ENCODE results near the gene SLC1A5. TPM values are rescaled to one million over a fixed set of nuclear protein-coding genes. Genes with fewer than 3 reads are reported as not detected.

The SLC1A5 gene
- total RNA-seq, 1 donor from 2014 or later, result 233 TPM

DNA sequence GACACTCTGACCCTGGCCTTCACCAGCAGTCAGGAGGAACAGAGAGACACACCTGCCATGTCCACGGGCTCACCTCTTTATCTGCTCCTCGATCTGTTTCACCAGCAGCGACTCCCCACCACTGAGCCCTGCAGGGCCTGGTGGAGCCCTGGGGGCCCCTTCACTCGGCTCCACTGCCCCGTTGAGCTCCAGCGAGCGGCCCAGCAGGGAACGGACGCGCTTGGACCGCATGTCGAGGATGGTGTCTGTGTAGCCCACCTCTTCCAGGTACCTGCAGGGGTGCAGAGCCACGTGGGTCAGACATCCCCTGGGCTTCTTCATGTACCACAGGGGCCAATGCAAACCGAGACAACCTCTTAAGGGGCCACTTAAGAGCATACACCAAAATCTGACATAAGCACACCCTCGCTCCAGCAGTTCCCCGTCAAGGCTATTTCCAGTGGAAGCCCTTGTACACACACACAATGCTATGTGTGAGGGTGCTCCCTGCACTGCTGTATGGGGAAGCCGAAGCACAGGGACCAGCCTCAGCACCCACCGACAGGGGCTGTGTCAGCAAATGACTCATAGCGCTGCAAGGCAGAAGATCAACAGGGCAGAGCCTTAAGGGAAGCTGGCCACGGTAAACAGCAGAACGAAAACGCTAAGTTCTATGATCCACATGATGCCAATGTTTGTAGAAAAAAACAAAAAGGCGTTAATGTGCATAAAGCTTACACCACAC, 55.3 kb downstream of the SLC1A5 start:
- H3K36me3 ChIP-seq (ENCODE audit: insufficient read depth, low read length), result peaks cover 23% of the 10 kb centered on the region
- H3K27ac Mint-ChIP-seq (ENCODE audit: unreplicated experiment), result no peak overlapping the region
- no peaks in the 10 kb centered on the region for H3K9me3 ChIP-seq (ENCODE audit: insufficient read depth, low read depth, low read length)
- H4K20me1 ChIP-seq (ENCODE audit: insufficient read depth, low read length), result peaks cover 82% of the 10 kb centered on the region
- no peak overlapping the region for H3K4me3 ChIP-seq (ENCODE audit: insufficient read depth, low read depth, low read length)
- H3K27me3 ChIP-seq (ENCODE audit: insufficient read depth, low read length), result no peaks in the 10 kb centered on the region
- H3K4me2 ChIP-seq (ENCODE audit: low read length), result peak overlapping the region; percentile 56
- H3K4me1 ChIP-seq (ENCODE audit: insufficient read depth, low read length), result peaks cover 46% of the 10 kb centered on the region
- no peak overlapping the region for H2AFZ ChIP-seq (ENCODE audit: low read depth, low read length)
- TF ChIP-seq EZH2 (IDR thresholded peaks at IDR 0.05; ENCODE audit: insufficient read depth, low read length), result no peak
- TF ChIP-seq, protein P1, sequence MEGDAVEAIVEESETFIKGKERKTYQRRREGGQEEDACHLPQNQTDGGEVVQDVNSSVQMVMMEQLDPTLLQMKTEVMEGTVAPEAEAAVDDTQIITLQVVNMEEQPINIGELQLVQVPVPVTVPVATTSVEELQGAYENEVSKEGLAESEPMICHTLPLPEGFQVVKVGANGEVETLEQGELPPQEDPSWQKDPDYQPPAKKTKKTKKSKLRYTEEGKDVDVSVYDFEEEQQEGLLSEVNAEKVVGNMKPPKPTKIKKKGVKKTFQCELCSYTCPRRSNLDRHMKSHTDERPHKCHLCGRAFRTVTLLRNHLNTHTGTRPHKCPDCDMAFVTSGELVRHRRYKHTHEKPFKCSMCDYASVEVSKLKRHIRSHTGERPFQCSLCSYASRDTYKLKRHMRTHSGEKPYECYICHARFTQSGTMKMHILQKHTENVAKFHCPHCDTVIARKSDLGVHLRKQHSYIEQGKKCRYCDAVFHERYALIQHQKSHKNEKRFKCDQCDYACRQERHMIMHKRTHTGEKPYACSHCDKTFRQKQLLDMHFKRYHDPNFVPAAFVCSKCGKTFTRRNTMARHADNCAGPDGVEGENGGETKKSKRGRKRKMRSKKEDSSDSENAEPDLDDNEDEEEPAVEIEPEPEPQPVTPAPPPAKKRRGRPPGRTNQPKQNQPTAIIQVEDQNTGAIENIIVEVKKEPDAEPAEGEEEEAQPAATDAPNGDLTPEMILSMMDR (IDR thresholded peaks at IDR 0.05; ENCODE audit: insufficient read depth, low read depth, low read length), result no peak
- H3K36me3 Mint-ChIP-seq (ENCODE audit: low read depth, unreplicated experiment), result peaks cover 14% of the 10 kb centered on the region
- H3K9ac ChIP-seq (ENCODE audit: low read length), result peak overlapping the region; percentile 40
- H3K4me3 Mint-ChIP-seq (ENCODE audit: unreplicated experiment), result no peak overlapping the region
- FAIRE-seq, result peak; percentile 55
- H3K9me3 Mint-ChIP-seq (ENCODE audit: unreplicated experiment), result no peaks in the 10 kb centered on the region
- no peaks in the 10 kb centered on the region for H3K27me3 Mint-ChIP-seq (ENCODE audit: low read depth, unreplicated experiment)
- peak overlapping the region; percentile 72 for H3K27ac ChIP-seq (ENCODE audit: low read depth, low read length)
- peaks cover 87% of the 10 kb centered on the region for H3K79me2 ChIP-seq (ENCODE audit: insufficient read depth, low read length)
- DNase-seq (ENCODE audit: low read depth), result peak; percentile 72
- H3K4me1 Mint-ChIP-seq (ENCODE audit: low read depth, unreplicated experiment), result peaks cover 48% of the 10 kb centered on the region

DNA sequence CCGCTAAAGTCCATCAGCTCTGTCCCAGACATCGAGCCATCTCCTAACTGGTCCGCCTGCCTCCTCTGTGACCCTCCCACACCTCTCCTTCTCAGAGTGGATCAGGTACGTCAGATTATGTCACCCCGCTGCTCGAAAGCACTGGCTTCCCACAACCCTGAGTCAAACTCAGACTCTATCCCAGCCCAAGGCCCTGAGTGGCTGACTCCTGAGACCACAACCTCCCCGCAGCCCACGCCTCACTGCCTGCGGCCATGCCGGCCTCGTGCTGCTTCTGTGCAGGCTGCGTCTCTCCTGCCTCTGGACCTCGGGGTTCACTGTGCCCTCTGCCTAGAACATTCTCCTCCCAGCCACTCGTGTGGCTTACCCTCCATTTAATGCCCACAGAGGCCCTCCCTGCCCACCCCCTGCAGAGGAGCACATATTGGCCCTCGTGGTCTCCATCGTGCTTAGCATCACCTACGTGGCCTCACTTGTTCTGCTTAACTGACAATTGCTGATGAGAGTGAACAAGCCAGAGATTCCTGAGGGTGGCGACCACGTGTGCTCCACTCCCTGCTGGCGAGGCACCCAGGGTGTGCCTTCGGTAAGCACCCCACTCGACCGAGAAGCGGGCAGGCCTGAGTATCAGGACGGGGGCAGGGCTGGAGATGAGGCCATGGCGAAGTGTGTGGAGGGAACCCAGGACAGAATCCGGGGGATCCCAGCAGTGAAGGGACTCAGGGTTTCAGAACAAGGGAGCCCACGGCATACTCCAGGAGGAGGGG, 56.0 kb downstream of the SLC1A5 start:
- Mint-ChIP-seq H3K9me3 (ENCODE audit: unreplicated experiment) (no peaks in the 10 kb centered on the region), H3K4me3 (ENCODE audit: unreplicated experiment) (peak overlapping the region; percentile 55), H3K27me3 (ENCODE audit: low read depth, unreplicated experiment) (no peaks in the 10 kb centered on the region), H3K36me3 (ENCODE audit: low read depth, unreplicated experiment) (peaks cover 14% of the 10 kb centered on the region), H3K27ac (ENCODE audit: unreplicated experiment) (peak overlapping the region; percentile 92), H3K4me1 (ENCODE audit: low read depth, unreplicated experiment) (peaks cover 51% of the 10 kb centered on the region)
- Histone ChIP-seq H3K4me3 (ENCODE audit: insufficient read depth, low read depth, low read length) (no peak overlapping the region), H3K4me1 (ENCODE audit: insufficient read depth, low read length) (peaks cover 46% of the 10 kb centered on the region), H3K9me3 (ENCODE audit: insufficient read depth, low read depth, low read length) (no peaks in the 10 kb centered on the region), H3K9ac (ENCODE audit: low read length) (peak overlapping the region; percentile 65), H3K27me3 (ENCODE audit: insufficient read depth, low read length) (no peaks in the 10 kb centered on the region), H3K36me3 (ENCODE audit: insufficient read depth, low read length) (peaks cover 23% of the 10 kb centered on the region), H3K4me2 (ENCODE audit: low read length) (peak overlapping the region; percentile 80), H4K20me1 (ENCODE audit: insufficient read depth, low read length) (peaks cover 83% of the 10 kb centered on the region), H3K79me2 (ENCODE audit: insufficient read depth, low read length) (peaks cover 87% of the 10 kb centered on the region), H3K27ac (ENCODE audit: low read depth, low read length) (peak overlapping the region; percentile 72), H2AFZ (ENCODE audit: low read depth, low read length) (no peak overlapping the region)
- DNase-seq (ENCODE audit: low read depth) (peak; percentile 86), FAIRE-seq (no peak)
- TF ChIP-seq, protein P1 (IDR thresholded peaks at IDR 0.05; ENCODE audit: insufficient read depth, low read depth, low read length), result no peak
- TF ChIP-seq EZH2 (IDR thresholded peaks at IDR 0.05; ENCODE audit: insufficient read depth, low read length), result no peak
